GM19025 (cell line): ENCODE data around the gene CGRRF1.

Source experiments
- ATAC-seq: cut with Tn5 transposase; IDR thresholded peaks from one replicate; pipeline ENCODE4 v1.9.1; 2021; ENCODE audit warnings: mild to moderate bottlenecking, low read depth, moderate library complexity; ENCODE audit not compliant: unreplicated experiment

Gene CGRRF1

GRCh38 chr14:54570631-54571415 lies 61.1 kb downstream of the CGRRF1 start:
- no peak for ATAC-seq

GRCh38 chr14:54572316-54572715 lies 62.6 kb downstream of the CGRRF1 start:
- ATAC-seq, result no peak

GRCh38 chr14:54574528-54574927 lies 64.8 kb downstream of the CGRRF1 start:
- no peak for ATAC-seq

DNA sequence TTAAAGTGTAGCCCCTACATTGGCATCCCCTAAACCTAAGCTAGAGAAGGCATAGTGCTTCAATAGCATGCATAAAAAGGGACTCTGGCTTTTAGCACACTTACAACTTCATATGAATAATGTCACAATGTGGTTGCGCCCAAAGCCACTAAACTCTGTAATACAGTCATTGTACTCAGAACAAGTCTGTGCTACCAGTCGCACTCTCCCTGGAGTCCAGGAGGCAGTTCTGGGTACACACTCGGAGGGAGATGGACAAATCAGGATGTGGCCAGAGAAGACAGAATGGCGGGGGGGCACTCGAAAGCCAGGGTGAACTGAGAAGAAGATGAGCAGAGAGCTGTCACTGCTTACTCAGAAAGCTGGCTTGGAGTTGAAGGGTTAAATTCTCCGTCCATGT lies 67.8 kb downstream of the CGRRF1 start:
- ATAC-seq, result no peak

GRCh38 chr14:54577977-54578376 lies 68.3 kb downstream of the CGRRF1 start:
- ATAC-seq, result no peak

DNA sequence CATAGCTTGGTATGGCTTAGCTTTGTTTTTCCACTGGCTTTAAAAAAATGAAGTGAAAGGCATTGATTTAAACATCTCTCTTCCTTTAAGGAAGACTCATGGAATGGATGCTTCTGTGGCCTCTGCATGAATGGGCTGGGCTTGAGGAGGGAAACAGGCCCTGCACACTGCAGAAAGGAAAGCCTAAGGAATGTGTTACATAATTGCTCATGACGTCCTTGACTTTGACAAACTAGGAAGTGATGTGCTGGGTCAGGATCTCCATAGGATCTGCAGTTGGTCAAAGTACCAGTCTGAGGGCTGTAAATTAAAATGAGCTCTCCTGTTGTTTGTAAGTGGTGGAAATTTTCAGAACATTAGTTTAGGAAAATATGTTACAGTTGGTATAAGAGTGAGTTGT lies 69.9 kb downstream of the CGRRF1 start:
- ATAC-seq, result no peak

GRCh38 chr14:54580933-54581332 lies 71.2 kb downstream of the CGRRF1 start:
- no peak for ATAC-seq

DNA sequence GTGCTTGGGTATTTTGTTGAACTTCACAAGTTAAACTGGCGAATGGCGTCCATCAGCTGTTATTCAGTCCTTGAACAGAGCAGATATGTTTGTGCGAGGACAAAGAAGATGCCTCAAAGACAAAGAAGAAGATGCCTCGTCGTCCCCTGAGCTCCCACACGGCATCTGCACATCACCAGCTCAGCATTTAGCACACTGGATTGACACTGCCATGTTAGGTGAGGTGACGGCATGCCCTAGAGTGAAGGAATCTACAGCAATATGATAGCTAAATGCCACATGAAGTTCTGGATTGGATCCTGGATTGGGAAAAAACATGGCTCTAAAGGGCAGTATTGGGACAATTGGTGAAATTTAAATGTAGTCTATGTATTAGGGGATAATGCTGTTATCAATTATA lies 72.6 kb downstream of the CGRRF1 start:
- no peak for ATAC-seq

- ATAC-seq, result no peak
Measured at GRCh38 chr14:54584097-54584496, 74.4 kb downstream of the CGRRF1 start.

GRCh38 chr14:54585214-54585613 lies 75.5 kb downstream of the CGRRF1 start:
- no peak for ATAC-seq
